Neural crest cell (in vitro differentiated cells): ENCODE measurements around the gene TRIP11. TPM values are rescaled to one million over a fixed set of nuclear protein-coding genes. Genes with fewer than 3 reads are reported as not detected.

ENCODE experiments used
- DNase-seq: peaks from one replicate; pipeline ENCODE4 v3.0.0; 2021; ENCODE audit warnings: low read depth, mixed read lengths, low spot score
- H3K27ac Mint-ChIP-seq: one replicate; pipeline ENCODE4 v1.8.0; 2021; ENCODE audit warnings: mild to moderate bottlenecking, mixed read lengths; ENCODE audit not compliant: unreplicated experiment
- H3K27me3 Mint-ChIP-seq: 2 replicates; pipeline ENCODE4 v1.8.0; 2021; ENCODE audit warnings: low read depth, mild to moderate bottlenecking, mixed read lengths
- H3K36me3 Mint-ChIP-seq: 2 replicates; pipeline ENCODE4 v1.8.0; 2021; ENCODE audit warnings: low read depth, mild to moderate bottlenecking, mixed read lengths
- H3K4me1 Mint-ChIP-seq: 2 replicates; pipeline ENCODE4 v1.8.0; 2021; ENCODE audit warnings: mixed read lengths
- H3K4me3 Mint-ChIP-seq: one replicate; pipeline ENCODE4 v1.8.0; 2021; ENCODE audit warnings: mild to moderate bottlenecking, mixed read lengths
- H3K9me3 Mint-ChIP-seq: 2 replicates; pipeline ENCODE4 v1.8.0; 2021; ENCODE audit warnings: mixed read lengths
- CTCF ChIP-seq: fragments of 200-600 bp; sonication (generic); conservative IDR thresholded peaks from 2 replicates; pipeline ENCODE4 v1.5.0; 2021; ENCODE audit warnings: antibody characterized with exemption, mild to moderate bottlenecking
- total RNA-seq: library from RNA; stranded (reverse); gene quantifications from 2 replicates; pipeline ENCODE4 v1.2.1, GENCODE V29; 2021

The TRIP11 gene
- total RNA-seq, 1 donor from 2014 or later: 41.3 TPM

- no peak overlapping the region for H3K4me3 Mint-ChIP-seq
- H3K27ac Mint-ChIP-seq: no peak overlapping the region
- peaks cover 10% of the 10 kb centered on the region for H3K36me3 Mint-ChIP-seq
- TF ChIP-seq CTCF: no peak
- H3K27me3 Mint-ChIP-seq: no peaks in the 10 kb centered on the region
- no peaks in the 10 kb centered on the region for H3K9me3 Mint-ChIP-seq
- no peak for DNase-seq
- H3K4me1 Mint-ChIP-seq: no peaks in the 10 kb centered on the region
Observed at GRCh38 chr14:92014040-92014439, 25.8 kb downstream of the TRIP11 start.

- no peaks in the 10 kb centered on the region for H3K4me1 Mint-ChIP-seq
- H3K9me3 Mint-ChIP-seq: no peaks in the 10 kb centered on the region
- no peak for TF ChIP-seq CTCF
- no peak overlapping the region for H3K4me3 Mint-ChIP-seq
- DNase-seq: no peak
- H3K36me3 Mint-ChIP-seq: peaks cover 13% of the 10 kb centered on the region
- H3K27ac Mint-ChIP-seq: no peak overlapping the region
- no peaks in the 10 kb centered on the region for H3K27me3 Mint-ChIP-seq
Observed at GRCh38 chr14:92012121-92012748, 27.6 kb downstream of the TRIP11 start.

GRCh38 chr14:92010644-92011043, 29.2 kb downstream of the TRIP11 start:
- H3K4me1 Mint-ChIP-seq: no peaks in the 10 kb centered on the region
- no peak overlapping the region for H3K4me3 Mint-ChIP-seq
- DNase-seq: no peak
- no peaks in the 10 kb centered on the region for H3K9me3 Mint-ChIP-seq
- H3K27ac Mint-ChIP-seq: no peak overlapping the region
- peaks cover 12% of the 10 kb centered on the region for H3K36me3 Mint-ChIP-seq
- no peak for TF ChIP-seq CTCF
- no peaks in the 10 kb centered on the region for H3K27me3 Mint-ChIP-seq

- Mint-ChIP-seq H3K27me3 (no peaks in the 10 kb centered on the region), H3K4me3 (no peak overlapping the region), H3K36me3 (peaks cover 21% of the 10 kb centered on the region), H3K9me3 (no peaks in the 10 kb centered on the region), H3K27ac (no peak overlapping the region), H3K4me1 (no peaks in the 10 kb centered on the region)
- no peak for DNase-seq
- TF ChIP-seq CTCF: no peak
Observed at GRCh38 chr14:92009604-92010003, 30.3 kb downstream of the TRIP11 start.

- Mint-ChIP-seq H3K9me3 (no peaks in the 10 kb centered on the region), H3K27ac (no peak overlapping the region), H3K4me3 (no peak overlapping the region), H3K4me1 (no peaks in the 10 kb centered on the region), H3K36me3 (peaks cover 19% of the 10 kb centered on the region), H3K27me3 (no peaks in the 10 kb centered on the region)
- TF ChIP-seq CTCF: no peak
- DNase-seq: no peak
Observed at GRCh38 chr14:92005019-92005418, 34.8 kb downstream of the TRIP11 start.

- H3K4me3 Mint-ChIP-seq: no peak overlapping the region
- H3K27me3 Mint-ChIP-seq: no peaks in the 10 kb centered on the region
- TF ChIP-seq CTCF: no peak
- H3K27ac Mint-ChIP-seq: no peak overlapping the region
- H3K9me3 Mint-ChIP-seq: no peaks in the 10 kb centered on the region
- H3K36me3 Mint-ChIP-seq: peaks cover 19% of the 10 kb centered on the region
- no peaks in the 10 kb centered on the region for H3K4me1 Mint-ChIP-seq
- no peak for DNase-seq
Observed at GRCh38 chr14:92004062-92004461, 35.8 kb downstream of the TRIP11 start.
